K562 (cell line): ENCODE data around the gene RAP1A. TPM values are rescaled to one million over a fixed set of nuclear protein-coding genes. Genes with fewer than 3 reads are reported as not detected.
A peak's percentile ranks its signal among the peaks of the same experiment; 100 is the strongest.

Experiments used
- ATAC-seq: fragments of 200-7000 bp; cut with Tn5 transposase; 3 replicates; pipeline ENCODE4 v1.9.1; 2020; ENCODE audit warnings: moderate library complexity
- BruUV-seq: library from RNA; stranded (reverse); fragments of 400-500 nt; replicated peaks from 2 replicates; lab custom pipeline; 2021; lab: Mats Ljungman, UMichigan
- CTCF ChIA-PET: fragments of 300-600 bp; formaldehyde crosslinking; extraction: SDS; loops from one replicate; lab custom pipeline; 2021; ENCODE audit warnings: low intra/inter-chr PET ratio; lab: Yijun Ruan, JAX
- POLR2A ChIA-PET: fragments of 300-600, 350-650 bp; sonication (Branson Sonifier 250); formaldehyde crosslinking; extraction: SDS; loops from one replicate; lab custom pipeline; 2021; ENCODE audit warnings: antibody characterized with exemption, inconsistent platforms; lab: Yijun Ruan, JAX
- DNase-seq, 4 experiments: peaks; one replicate each; pipeline versions ENCODE4 v3.0.0 to v3.0.0-alpha.2; 2011 to 2018; ENCODE audit warnings: low spot score in 3 of 4, mixed read lengths in 3 of 4; ENCODE audit errors: extremely low read depth in 1 of 4
- FAIRE-seq: peaks from 2 replicates; lab custom pipeline; 2011; peaks lifted over from hg19 to GRCh38; lab: Jason Lieb, UNC
- H2AFZ ChIP-seq: 2 replicates; pipeline ENCODE4 v1.6.0; 2011; ENCODE audit warnings: low read depth, low read length, control low read depth, inconsistent platforms
- H3K27ac ChIP-seq: fragments of 200-600 bp; 3 replicates; pipeline ENCODE4 v1.8.0; 2011; ENCODE audit warnings: low read depth, mild to moderate bottlenecking, control low read depth, inconsistent platforms, low read length, moderate library complexity, mixed read lengths; ENCODE audit errors: extremely low read depth
- H3K27me3 ChIP-seq, 2 experiments: fragments of 300-600 bp in 1 of 2; 2 replicates in 1 of 2; 3 replicates in 1 of 2; pipeline versions ENCODE4 v1.6.0 to v1.8.0; 2011; ENCODE audit warnings: inconsistent platforms in 2 of 2, low read length in 2 of 2, mild to moderate bottlenecking in 1 of 2, mixed read lengths in 1 of 2, moderate library complexity in 1 of 2; ENCODE audit not compliant: control insufficient read depth in 2 of 2, insufficient read depth in 2 of 2
- H3K36me3 ChIP-seq: fragments of 300-600 bp; 3 replicates; pipeline ENCODE4 v1.8.0; 2011; ENCODE audit warnings: mild to moderate bottlenecking, low read length, inconsistent platforms; ENCODE audit not compliant: control insufficient read depth, insufficient read depth
- H3K4me1 ChIP-seq, 2 experiments: fragments of 200-600 bp in 1 of 2; replicated peaks in 1 of 2; 2 replicates in 1 of 2; 3 replicates in 1 of 2; pipeline versions ENCODE4 v1.5.1 to v1.8.0; 2011; ENCODE audit warnings: inconsistent platforms in 2 of 2, low read length in 2 of 2, mild to moderate bottlenecking in 1 of 2, mixed read lengths in 1 of 2, moderate library complexity in 1 of 2; ENCODE audit not compliant: control insufficient read depth in 2 of 2, insufficient read depth in 2 of 2
- H3K4me2 ChIP-seq: 2 replicates; pipeline ENCODE4 v1.6.1; 2011; ENCODE audit warnings: low read length, control low read depth, inconsistent platforms, mixed read lengths; ENCODE audit not compliant: insufficient read depth
- H3K4me3 ChIP-seq: fragments of 200-600 bp; sonication (generic), shearing (Covaris generic); 2 replicates; pipeline ENCODE4 v1.5.1; 2016; ENCODE audit warnings: control low read depth, inconsistent platforms
- H3K79me2 ChIP-seq: fragments of 200-600 bp; 3 replicates; pipeline ENCODE4 v1.8.0; 2011; ENCODE audit warnings: low read length, inconsistent platforms; ENCODE audit not compliant: control insufficient read depth, insufficient read depth
- H3K9ac ChIP-seq, 2 experiments: 2 replicates each; pipeline versions ENCODE4 v1.6.0 to v1.6.1; 2011; ENCODE audit warnings: low read depth in 2 of 2, low read length in 2 of 2, control low read depth in 1 of 2, inconsistent platforms in 1 of 2, mild to moderate bottlenecking in 1 of 2, mixed read lengths in 1 of 2; ENCODE audit not compliant: insufficient read depth in 1 of 2
- H3K9me1 ChIP-seq: one replicate; pipeline ENCODE4 v1.6.0; 2011; ENCODE audit warnings: inconsistent platforms, mild to moderate bottlenecking, low read length, moderate library complexity; ENCODE audit not compliant: control insufficient read depth, insufficient read depth
- H3K9me3 ChIP-seq: replicated peaks from 2 replicates; pipeline ENCODE4 v1.5.1; 2011; ENCODE audit warnings: low read depth, low read length, inconsistent platforms; ENCODE audit not compliant: control insufficient read depth, insufficient read depth
- H4K20me1 ChIP-seq: replicated peaks from 2 replicates; pipeline ENCODE4 v1.6.1; 2011; ENCODE audit warnings: low read length, inconsistent platforms, mixed read lengths; ENCODE audit not compliant: control insufficient read depth, insufficient read depth
- ARNT ChIP-seq, 2 experiments: fragments of 450-650 bp; IDR thresholded peaks; 2 replicates each; pipeline ENCODE4 v1.6.1; 2016; ENCODE audit warnings: mild to moderate bottlenecking in 1 of 2
- EGR1 ChIP-seq: fragments of 450-650 bp; conservative IDR thresholded peaks from 2 replicates; pipeline ENCODE4 v1.6.1; 2017; ENCODE audit warnings: mild to moderate bottlenecking
- EZH2 ChIP-seq: IDR thresholded peaks from 2 replicates; pipeline ENCODE4 v1.6.1; 2012; ENCODE audit warnings: low read depth, mild to moderate bottlenecking, inconsistent platforms, low read length, borderline replicate concordance
- FOXJ3 ChIP-seq: sonication (generic); formaldehyde crosslinking; IDR thresholded peaks from 2 replicates; pipeline ENCODE4 v1.4.0; 2020; ENCODE audit warnings: mild to moderate bottlenecking, missing genetic modification reagents
- HNRNPLL ChIP-seq: fragments of 200-400 bp; formaldehyde crosslinking; IDR thresholded peaks from 2 replicates; pipeline ENCODE4 v1.6.1; 2017; ENCODE audit warnings: low read length, low read depth, mild to moderate bottlenecking; ENCODE audit not compliant: poor library complexity, severe bottlenecking
- MTA3 ChIP-seq: fragments of 450-650 bp; formaldehyde crosslinking; IDR thresholded peaks from 2 replicates; pipeline ENCODE4 v1.6.1; 2017; ENCODE audit warnings: mild to moderate bottlenecking, borderline replicate concordance
- NEUROD1 ChIP-seq: fragments of 150-350 bp; IDR thresholded peaks from 2 replicates; pipeline ENCODE4 v1.6.1; 2014; ENCODE audit warnings: borderline replicate concordance, low read length, low read depth; ENCODE audit not compliant: partially characterized antibody
- NR1H2 ChIP-seq: sonication (generic); formaldehyde crosslinking; IDR thresholded peaks from 2 replicates; pipeline ENCODE4 v1.4.0; 2020; ENCODE audit warnings: mild to moderate bottlenecking, missing genetic modification reagents
- POLR3A ChIP-seq: IDR thresholded peaks from 2 replicates; pipeline ENCODE4 v1.6.1; 2011; ENCODE audit warnings: borderline replicate concordance, mild to moderate bottlenecking, moderate library complexity; ENCODE audit not compliant: insufficient read length, insufficient read depth; ENCODE audit errors: extremely low read depth
- RB1 ChIP-seq: fragments of 450-650 bp; IDR thresholded peaks from 2 replicates; pipeline ENCODE4 v1.6.1; 2017; ENCODE audit warnings: low read depth, mild to moderate bottlenecking
- RBM17 ChIP-seq: fragments of 200-400 bp; formaldehyde crosslinking; IDR thresholded peaks from 2 replicates; pipeline ENCODE4 v1.6.1; 2017; ENCODE audit warnings: low read depth, mild to moderate bottlenecking, low read length, borderline replicate concordance
- RFX7 ChIP-seq: fragments of 250-450 bp; sonication (Bioruptor Pico); IDR thresholded peaks from 2 replicates; pipeline ENCODE4 v1.5.1; 2021; ENCODE audit warnings: mild to moderate bottlenecking
- RUNX1 ChIP-seq: sonication (generic); IDR thresholded peaks from 2 replicates; pipeline ENCODE4 v1.6.1; 2016; ENCODE audit warnings: antibody characterized with exemption, low read depth
- SREBF1 ChIP-seq: fragments of 150-350 bp; IDR thresholded peaks from 2 replicates; pipeline ENCODE4 v1.6.1; 2014; ENCODE audit warnings: antibody characterized with exemption, low read depth, low read length, borderline replicate concordance
- SREBF2 ChIP-seq: sonication (generic); formaldehyde crosslinking; IDR thresholded peaks from 2 replicates; pipeline ENCODE4 v1.4.0; 2020; ENCODE audit warnings: mild to moderate bottlenecking, missing genetic modification reagents
- YBX1 ChIP-seq: fragments of 450-650 bp; IDR thresholded peaks from 2 replicates; pipeline ENCODE4 v1.7.1; 2016; ENCODE audit warnings: mild to moderate bottlenecking
- ZNF143 ChIP-seq: sonication (generic); formaldehyde crosslinking; IDR thresholded peaks from 2 replicates; pipeline ENCODE4 v1.9.0; 2022; ENCODE audit warnings: mild to moderate bottlenecking, missing genetic modification reagents
- WGBS: fragments of 100-300 bp; shearing (Covaris generic); methylation state at CpG from one replicate; pipeline ENCODE4 v1.1.6; 2016; ENCODE audit warnings: low coverage, mixed read lengths; ENCODE audit not compliant: insufficient coverage; ENCODE audit errors: missing lambda C conversion rate; 5-methylcytosine and 5-hydroxymethylcytosine counted together
- in situ Hi-C: fragments of 300-500 bp; cut with MboI; formaldehyde crosslinking; loops from 4 replicates; pipeline ENCODE4 v1.15.0; 2018; ENCODE audit warnings: inconsistent platforms, mixed read lengths
- intact Hi-C: fragments of 100-400 bp; cut with micrococcal nuclease; formaldehyde crosslinking; loops from 2 replicates; pipeline ENCODE4 v1.14.2; 2022
- polyA plus RNA-seq, 8 experiments: library from polyadenylated mRNA; depleted of rRNA in 4 of 8; stranded (reverse) in 5 of 8; unstranded in 3 of 8; fragments of >200 nt; fragmentation: Nextera tagmentation in 2 of 8; fragmentation: Illumina TruSeq in 1 of 8; extraction: Ambion mirVana in 2 of 8; extraction: Trizol in 1 of 8; gene quantifications; 2 replicates each; pipeline versions ENCODE4 v1.2.1 to v1.2.3, GENCODE V29; 2011 to 2014; ENCODE audit warnings: inconsistent platforms in 1 of 8, missing spikeins in 1 of 8
- total RNA-seq, 7 experiments: library from RNA; depleted of rRNA in 6 of 7; stranded (reverse); fragments of >200 nt in 6 of 7; fragmentation: Illumina TruSeq in 2 of 7; extraction: Trizol in 2 of 7; gene quantifications; 2 replicates each; pipeline versions ENCODE4 v1.2.1 to v1.2.3, GENCODE V29; 2011 to 2021; ENCODE audit warnings: low replicate concordance in 1 of 7
- TF ChIP-seq, protein P1 (sequence below): sonication (generic); formaldehyde crosslinking; IDR thresholded peaks from 2 replicates; pipeline ENCODE4 v1.4.0; 2020; ENCODE audit warnings: mild to moderate bottlenecking, missing genetic modification reagents
- TF ChIP-seq, protein P2 (sequence below): sonication (generic); formaldehyde crosslinking; IDR thresholded peaks from 2 replicates; pipeline ENCODE4 v1.5.0; 2020; ENCODE audit warnings: missing genetic modification reagents

RAP1A gene
- total and polyA plus RNA-seq, 9 of the 15 experiments (the other 6 are each of a cell fraction or from before 2014, with no cell fraction given) = 13.4 to 86.2 (median 32.5) TPM

DNA sequence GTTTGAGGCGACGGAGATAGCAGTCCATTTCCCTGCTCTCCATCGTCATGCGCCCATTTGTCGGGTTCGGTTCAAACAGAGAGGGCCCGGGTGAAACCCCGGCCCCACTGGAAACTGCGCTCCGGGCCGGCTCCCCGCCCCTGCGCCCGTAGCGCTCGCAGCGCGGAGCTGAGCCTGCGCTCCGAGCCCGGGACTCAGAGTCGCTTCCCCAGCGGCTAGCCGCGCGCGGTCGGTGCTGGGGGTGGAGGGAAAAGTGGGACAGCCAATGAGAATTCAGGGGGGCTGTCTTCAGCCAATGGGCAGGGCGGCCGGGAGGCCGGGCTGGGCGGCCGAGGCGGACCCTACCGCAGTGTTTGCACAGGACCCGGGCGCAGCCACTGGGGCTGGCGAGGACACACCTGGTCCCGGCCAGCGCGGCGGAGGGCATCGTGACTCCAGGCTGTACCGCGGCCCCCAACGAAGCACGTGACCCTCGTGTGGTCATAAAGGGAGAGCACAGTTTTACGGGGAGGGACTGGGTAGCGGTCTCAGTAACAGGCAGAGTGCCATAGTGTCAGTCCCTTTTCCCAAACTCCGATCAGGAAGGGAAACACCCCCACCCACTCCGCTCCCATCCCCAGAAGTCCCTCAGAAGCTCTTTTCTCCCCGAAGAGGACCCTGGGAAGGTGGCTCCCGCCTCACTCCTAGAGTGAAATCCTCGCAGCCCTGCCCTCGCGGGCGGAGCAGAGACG lies 119.8 kb downstream of the RAP1A start, which contains the start of gene INKA2:
TSS of gene INKA2 (minus strand) at position 202 of the 731 bp plus-strand sequence. CDS start at position 49, 153 bp downstream.
- Histone ChIP-seq H4K20me1 (no peaks in the 10 kb centered on the region; the same call in 1 of the 2 replicates), H3K79me2 (no peaks in the 10 kb centered on the region), H3K4me1 (peaks cover 14 to 28% of the 10 kb centered on the region in 2 experiments), H3K4me2 (peak within 1 kb of the TSS; percentile 87), H3K9me1 (peaks cover under 1% of the 10 kb centered on the region), H3K9ac (peak within 1 kb of the TSS; percentile 43 to 84; a peak in 3 of 4 replicates), H2AFZ (peak within 1 kb of the TSS; percentile 80), H3K9me3 (no peaks in the 10 kb centered on the region), H3K4me3 (peak within 1 kb of the TSS; percentile 44), H3K36me3 (no peaks in the 10 kb centered on the region), H3K27me3 (peaks cover 39 to 75% of the 10 kb centered on the region in 2 experiments), H3K27ac (no peak within 1 kb of the TSS)
- peak; percentile 19 for FAIRE-seq
- no TSS peak for BruUV-seq
- intact Hi-C loops = no loop called here
- peak; percentile 91 to 99 (median 98) for DNase-seq
- ChIA-PET POLR2A (interaction anchor here (0.6 to 2.0 kb wide), 9 partner anchors 8 to 625 kb away, joined by 3 to 7 read pairs (median 3); no protein-coding TSS in a partner anchor), CTCF (interaction anchor here (1.2 kb wide), 1 partner anchor 25 kb away, joined by 3 read pairs; no protein-coding TSS in a partner anchor)
- ATAC-seq = peak; percentile 90
- under 1% methylated on average over 52 of the region's 59 CpGs for WGBS
- in situ Hi-C loops = no loop called here
- TF ChIP-seq SREBF2 (CRISPR knock-in tag) (no peak), SREBF1 (no peak), RBM17 (no peak), EZH2 (no peak), RFX7 (CRISPR knock-in tag) (no peak), RB1 (no peak), ARNT (IDR thresholded peaks at IDR 0.05) (no peak), NR1H2 (CRISPR knock-in tag) (peak; percentile 32; the same call in 1 of the 2 replicates), NEUROD1 (peak; percentile 5), POLR3A (no peak), RUNX1 (no peak), ZNF143 (CRISPR knock-in tag) (no peak), EGR1 (no peak), FOXJ3 (CRISPR knock-in tag) (no peak), YBX1 (no peak), HNRNPLL (peak; percentile 94), MTA3 (peak; percentile 71; the same call in 1 of the 2 replicates)
- TF ChIP-seq, protein P1, sequence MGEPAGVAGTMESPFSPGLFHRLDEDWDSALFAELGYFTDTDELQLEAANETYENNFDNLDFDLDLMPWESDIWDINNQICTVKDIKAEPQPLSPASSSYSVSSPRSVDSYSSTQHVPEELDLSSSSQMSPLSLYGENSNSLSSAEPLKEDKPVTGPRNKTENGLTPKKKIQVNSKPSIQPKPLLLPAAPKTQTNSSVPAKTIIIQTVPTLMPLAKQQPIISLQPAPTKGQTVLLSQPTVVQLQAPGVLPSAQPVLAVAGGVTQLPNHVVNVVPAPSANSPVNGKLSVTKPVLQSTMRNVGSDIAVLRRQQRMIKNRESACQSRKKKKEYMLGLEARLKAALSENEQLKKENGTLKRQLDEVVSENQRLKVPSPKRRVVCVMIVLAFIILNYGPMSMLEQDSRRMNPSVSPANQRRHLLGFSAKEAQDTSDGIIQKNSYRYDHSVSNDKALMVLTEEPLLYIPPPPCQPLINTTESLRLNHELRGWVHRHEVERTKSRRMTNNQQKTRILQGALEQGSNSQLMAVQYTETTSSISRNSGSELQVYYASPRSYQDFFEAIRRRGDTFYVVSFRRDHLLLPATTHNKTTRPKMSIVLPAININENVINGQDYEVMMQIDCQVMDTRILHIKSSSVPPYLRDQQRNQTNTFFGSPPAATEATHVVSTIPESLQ (CRISPR knock-in tag) = peak; percentile 94
- TF ChIP-seq, protein P2, sequence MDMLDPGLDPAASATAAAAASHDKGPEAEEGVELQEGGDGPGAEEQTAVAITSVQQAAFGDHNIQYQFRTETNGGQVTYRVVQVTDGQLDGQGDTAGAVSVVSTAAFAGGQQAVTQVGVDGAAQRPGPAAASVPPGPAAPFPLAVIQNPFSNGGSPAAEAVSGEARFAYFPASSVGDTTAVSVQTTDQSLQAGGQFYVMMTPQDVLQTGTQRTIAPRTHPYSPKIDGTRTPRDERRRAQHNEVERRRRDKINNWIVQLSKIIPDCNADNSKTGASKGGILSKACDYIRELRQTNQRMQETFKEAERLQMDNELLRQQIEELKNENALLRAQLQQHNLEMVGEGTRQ = peak; percentile 81
